ENCODE results near the gene NFIC.
"Not testable (repeated sequence)": the region's sequence is repeated elsewhere in the genome, so short reads cannot be mapped to it uniquely, and the experiment has no call there.

Gene NFIC

DNA sequence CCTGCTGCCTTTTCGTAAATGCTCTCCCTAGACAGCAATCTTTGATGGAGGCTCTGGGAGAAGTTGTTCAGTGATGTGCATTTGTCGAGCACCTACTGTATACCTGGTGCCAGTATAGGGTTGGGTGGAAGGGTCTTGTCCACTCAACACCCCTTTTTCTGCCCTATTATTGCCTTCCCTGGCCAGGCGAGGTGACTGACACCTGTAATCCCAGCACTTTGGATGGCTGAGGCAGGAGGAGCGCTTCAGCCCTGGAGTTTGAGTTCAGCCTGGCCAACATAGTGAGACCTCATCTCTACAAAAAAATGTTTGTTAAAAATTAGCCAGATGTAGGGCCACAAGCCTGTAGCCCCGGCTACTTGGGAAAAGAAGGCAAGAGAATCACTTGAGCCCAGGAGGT, 49.3 kb downstream of the NFIC start:
- Histone ChIP-seq H3F3A (ENCODE audit: low read depth) (no peaks in the 10 kb centered on the region), H3K79me2 (ENCODE audit: insufficient read depth, low read length) (peaks cover 8% of the 10 kb centered on the region; the same call in 1 of the 2 replicates), H3K9me3 (ENCODE audit: insufficient read depth, low read depth, low read length) (no peaks in the 10 kb centered on the region), H3K4me3 (ENCODE audit: low read length, poor library complexity, severe bottlenecking) (no peak overlapping the region), H3K27me3 (ENCODE audit: insufficient read depth, low read length, poor library complexity, severe bottlenecking) (no peaks in the 10 kb centered on the region), H2AFZ (ENCODE audit: low read length) (no peak overlapping the region), H3K9ac (ENCODE audit: low read depth, low read length, poor library complexity, severe bottlenecking) (no peak overlapping the region), H3K4me1 (ENCODE audit: insufficient read depth, low read length, poor library complexity, severe bottlenecking) (no peaks in the 10 kb centered on the region), H3K9me2 (replicated peaks; ENCODE audit: low read depth, low read length) (no peaks in the 10 kb centered on the region), H4K20me1 (ENCODE audit: insufficient read depth, low read length, poor library complexity, severe bottlenecking) (peaks cover 11% of the 10 kb centered on the region), H3K4me2 (ENCODE audit: low read depth, low read length, poor library complexity, severe bottlenecking) (no peak overlapping the region), H3K36me3 (ENCODE audit: insufficient read depth, low read length) (peaks cover 10% of the 10 kb centered on the region; the same call in 1 of the 2 replicates)
- TF ChIP-seq EZH2phosphoT487 (IDR thresholded peaks at IDR 0.05; ENCODE audit: borderline replicate concordance), result no peak
- no peak for TF ChIP-seq CTCF (conservative IDR thresholded peaks at IDR 0.05; ENCODE audit: low read length)

GRCh38 chr19:3420244-3420755, 53.9 kb downstream of the NFIC start:
- Histone ChIP-seq H3K4me3 (ENCODE audit: low read length, poor library complexity, severe bottlenecking) (no peak overlapping the region), H3K4me1 (ENCODE audit: insufficient read depth, low read length, poor library complexity, severe bottlenecking) (no peaks in the 10 kb centered on the region), H4K20me1 (ENCODE audit: insufficient read depth, low read length, poor library complexity, severe bottlenecking) (peaks cover 7% of the 10 kb centered on the region), H2AFZ (ENCODE audit: low read length) (no peak overlapping the region), H3F3A (ENCODE audit: low read depth) (no peaks in the 10 kb centered on the region), H3K36me3 (ENCODE audit: insufficient read depth, low read length) (no peaks in the 10 kb centered on the region; the same call in 1 of the 2 replicates), H3K27me3 (ENCODE audit: insufficient read depth, low read length, poor library complexity, severe bottlenecking) (no peaks in the 10 kb centered on the region), H3K4me2 (ENCODE audit: low read depth, low read length, poor library complexity, severe bottlenecking) (no peak overlapping the region), H3K9ac (ENCODE audit: low read depth, low read length, poor library complexity, severe bottlenecking) (no peak overlapping the region), H3K9me2 (replicated peaks; ENCODE audit: low read depth, low read length) (no peaks in the 10 kb centered on the region), H3K9me3 (ENCODE audit: insufficient read depth, low read depth, low read length) (no peaks in the 10 kb centered on the region), H3K79me2 (ENCODE audit: insufficient read depth, low read length) (peaks cover 9% of the 10 kb centered on the region; the same call in 1 of the 2 replicates)
- TF ChIP-seq EZH2phosphoT487 (IDR thresholded peaks at IDR 0.05; ENCODE audit: borderline replicate concordance) (no peak), CTCF (conservative IDR thresholded peaks at IDR 0.05; ENCODE audit: low read length) (no peak)

DNA sequence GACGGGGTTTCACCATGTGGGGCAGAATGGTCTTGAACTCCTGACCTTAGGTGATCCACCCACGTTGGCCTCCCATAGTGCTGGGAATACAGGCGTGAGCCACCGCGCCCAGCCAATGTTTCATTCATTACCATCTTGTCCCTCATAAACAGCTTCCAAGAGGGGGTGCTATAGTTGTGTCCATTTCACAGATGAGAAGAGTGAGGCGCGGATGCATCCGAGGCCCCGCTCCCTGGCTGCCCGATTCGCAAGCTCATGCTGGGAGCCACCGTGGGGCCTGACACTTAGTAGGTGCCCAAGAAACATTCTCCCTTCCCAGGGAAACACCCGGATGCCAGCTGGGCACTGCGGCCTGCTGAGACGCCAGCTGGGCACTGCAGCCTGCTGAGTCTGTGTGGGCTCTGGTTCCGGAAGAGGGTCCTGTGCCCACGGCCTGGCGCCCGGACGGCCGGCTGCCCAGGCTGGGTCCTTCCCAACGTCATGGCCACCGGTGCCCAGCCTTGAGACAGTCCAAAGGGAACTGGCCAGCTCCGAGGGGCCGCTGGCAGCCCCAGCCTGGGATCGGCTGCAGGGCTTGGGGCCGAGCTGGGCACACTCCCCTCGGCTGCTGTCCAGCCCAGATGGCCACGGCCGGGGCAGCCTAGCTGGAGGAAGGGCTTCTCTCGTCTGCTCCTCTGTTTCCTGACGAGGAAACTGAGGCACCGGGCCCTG, 54.7 kb downstream of the NFIC start:
- H3K9me3 ChIP-seq (ENCODE audit: insufficient read depth, low read depth, low read length), result no peaks in the 10 kb centered on the region
- H3K36me3 ChIP-seq (ENCODE audit: insufficient read depth, low read length), result no peaks in the 10 kb centered on the region; the same call in 1 of the 2 replicates
- H3K79me2 ChIP-seq (ENCODE audit: insufficient read depth, low read length), result peaks cover 3% of the 10 kb centered on the region; the same call in 1 of the 2 replicates
- H3K4me3 ChIP-seq (ENCODE audit: low read length, poor library complexity, severe bottlenecking), result no peak overlapping the region
- H3F3A ChIP-seq (ENCODE audit: low read depth), result no peaks in the 10 kb centered on the region
- no peak overlapping the region for H3K4me2 ChIP-seq (ENCODE audit: low read depth, low read length, poor library complexity, severe bottlenecking)
- no peaks in the 10 kb centered on the region for H3K4me1 ChIP-seq (ENCODE audit: insufficient read depth, low read length, poor library complexity, severe bottlenecking)
- H3K9me2 ChIP-seq (replicated peaks; ENCODE audit: low read depth, low read length), result no peaks in the 10 kb centered on the region
- no peak for TF ChIP-seq EZH2phosphoT487 (IDR thresholded peaks at IDR 0.05; ENCODE audit: borderline replicate concordance)
- TF ChIP-seq CTCF (conservative IDR thresholded peaks at IDR 0.05; ENCODE audit: low read length), result no peak
- H3K27me3 ChIP-seq (ENCODE audit: insufficient read depth, low read length, poor library complexity, severe bottlenecking), result no peaks in the 10 kb centered on the region
- H2AFZ ChIP-seq (ENCODE audit: low read length), result no peak overlapping the region
- no peak overlapping the region for H3K9ac ChIP-seq (ENCODE audit: low read depth, low read length, poor library complexity, severe bottlenecking)
- H4K20me1 ChIP-seq (ENCODE audit: insufficient read depth, low read length, poor library complexity, severe bottlenecking), result peaks cover 2% of the 10 kb centered on the region

GRCh38 chr19:3421656-3422055, 55.3 kb downstream of the NFIC start:
- H2AFZ ChIP-seq (ENCODE audit: low read length); H3K9me2 ChIP-seq (replicated peaks; ENCODE audit: low read depth, low read length); H3K9ac ChIP-seq (ENCODE audit: low read depth, low read length, poor library complexity, severe bottlenecking); H4K20me1 ChIP-seq (ENCODE audit: insufficient read depth, low read length, poor library complexity, severe bottlenecking); H3K4me3 ChIP-seq (ENCODE audit: low read length, poor library complexity, severe bottlenecking); H3K9me3 ChIP-seq (ENCODE audit: insufficient read depth, low read depth, low read length); H3K4me2 ChIP-seq (ENCODE audit: low read depth, low read length, poor library complexity, severe bottlenecking); H3K79me2 ChIP-seq (ENCODE audit: insufficient read depth, low read length); H3K4me1 ChIP-seq (ENCODE audit: insufficient read depth, low read length, poor library complexity, severe bottlenecking); H3K36me3 ChIP-seq (ENCODE audit: insufficient read depth, low read length); H3F3A ChIP-seq (ENCODE audit: low read depth); H3K27me3 ChIP-seq (ENCODE audit: insufficient read depth, low read length, poor library complexity, severe bottlenecking): not testable (repeated sequence)

Measured in Loucy (cell line).